ENCODE data around the gene PGM5.

The PGM5 gene

GRCh38 chr9:68493541-68493940, 137.1 kb downstream of the PGM5 start:
- TF ChIP-seq CTCF (IDR thresholded peaks at IDR 0.05; ENCODE audit: low read depth, low read length) = no peak
- no peak overlapping the region for H3K4me3 ChIP-seq (ENCODE audit: low read depth, low read length)

- H3K4me3 ChIP-seq (ENCODE audit: low read depth, low read length) = no peak overlapping the region
- TF ChIP-seq CTCF (IDR thresholded peaks at IDR 0.05; ENCODE audit: low read depth, low read length) = no peak
Measured at GRCh38 chr9:68493958-68494577, 137.7 kb downstream of the PGM5 start.

- H3K4me3 ChIP-seq (ENCODE audit: low read depth, low read length) = no peak overlapping the region
- TF ChIP-seq CTCF (IDR thresholded peaks at IDR 0.05; ENCODE audit: low read depth, low read length) = no peak
Measured at GRCh38 chr9:68495247-68495646, 138.8 kb downstream of the PGM5 start.

GRCh38 chr9:68496356-68496755, 139.9 kb downstream of the PGM5 start:
- no peak overlapping the region for H3K4me3 ChIP-seq (ENCODE audit: low read depth, low read length)
- no peak for TF ChIP-seq CTCF (IDR thresholded peaks at IDR 0.05; ENCODE audit: low read depth, low read length)

- TF ChIP-seq CTCF (IDR thresholded peaks at IDR 0.05; ENCODE audit: low read depth, low read length) = no peak
- H3K4me3 ChIP-seq (ENCODE audit: low read depth, low read length) = no peak overlapping the region
Measured at GRCh38 chr9:68497629-68498028, 141.2 kb downstream of the PGM5 start.

- no peak for TF ChIP-seq CTCF (IDR thresholded peaks at IDR 0.05; ENCODE audit: low read depth, low read length)
- no peak overlapping the region for H3K4me3 ChIP-seq (ENCODE audit: low read depth, low read length)
Measured at GRCh38 chr9:68498816-68499215, 142.4 kb downstream of the PGM5 start.

GRCh38 chr9:68500457-68501381, 144.3 kb downstream of the PGM5 start:
- TF ChIP-seq CTCF (IDR thresholded peaks at IDR 0.05; ENCODE audit: low read depth, low read length) = no peak
- no peak overlapping the region for H3K4me3 ChIP-seq (ENCODE audit: low read depth, low read length)
